Endothelial cell (in vitro differentiated cells): ENCODE results near the gene CTNNA3. TPM values are rescaled to one million over a fixed set of nuclear protein-coding genes. Genes with fewer than 3 reads are reported as not detected.

Source experiments
- DNase-seq: peaks from one replicate; pipeline ENCODE4 v3.0.0; 2021; ENCODE audit warnings: low spot score
- H3K27ac Mint-ChIP-seq: one replicate; pipeline ENCODE4 v1.8.0; 2021; ENCODE audit warnings: mixed read lengths, inconsistent platforms; ENCODE audit not compliant: unreplicated experiment
- H3K27me3 Mint-ChIP-seq: one replicate; pipeline ENCODE4 v1.8.0; 2021; ENCODE audit warnings: mild to moderate bottlenecking, moderate library complexity, mixed read lengths, inconsistent platforms; ENCODE audit not compliant: unreplicated experiment
- H3K36me3 Mint-ChIP-seq: one replicate; pipeline ENCODE4 v1.8.0; 2021; ENCODE audit warnings: mild to moderate bottlenecking, low read depth, mixed read lengths, inconsistent platforms; ENCODE audit not compliant: unreplicated experiment
- H3K4me1 Mint-ChIP-seq: one replicate; pipeline ENCODE4 v1.8.0; 2021; ENCODE audit warnings: mild to moderate bottlenecking, mixed read lengths, inconsistent platforms; ENCODE audit not compliant: unreplicated experiment
- H3K4me3 Mint-ChIP-seq: one replicate; pipeline ENCODE4 v1.8.0; 2021; ENCODE audit warnings: mild to moderate bottlenecking, mixed read lengths, inconsistent platforms; ENCODE audit not compliant: unreplicated experiment
- H3K9me3 Mint-ChIP-seq: one replicate; pipeline ENCODE4 v1.8.0; 2021; ENCODE audit warnings: mixed read lengths, inconsistent platforms; ENCODE audit not compliant: unreplicated experiment
- CTCF ChIP-seq: fragments of 200-600 bp; sonication (generic); IDR thresholded peaks from one replicate; pipeline ENCODE4 v1.5.0; 2021; ENCODE audit warnings: antibody characterized with exemption; ENCODE audit not compliant: unreplicated experiment
- total RNA-seq: library from RNA; stranded (reverse); fragmentation: NEBNext Ultra II Directional; extraction: Animal tissue kit (Norgen Biotek cat#: 25700); gene quantifications from one replicate; pipeline ENCODE4 v1.2.1, GENCODE V29; 2021; ENCODE audit not compliant: unreplicated experiment

CTNNA3 gene
- total RNA-seq, 1 donor from 2014 or later: 2.3 TPM

GRCh38 chr10:67114945-67115344 lies 581.0 kb downstream of the CTNNA3 start:
- Mint-ChIP-seq H3K36me3 (no peaks in the 10 kb centered on the region), H3K4me3 (no peak overlapping the region), H3K9me3 (no peaks in the 10 kb centered on the region), H3K27ac (no peak overlapping the region), H3K4me1 (no peaks in the 10 kb centered on the region), H3K27me3 (no peaks in the 10 kb centered on the region)
- no peak for TF ChIP-seq CTCF
- no peak for DNase-seq

GRCh38 chr10:67112765-67113164 lies 583.2 kb downstream of the CTNNA3 start:
- Mint-ChIP-seq H3K27me3 (no peaks in the 10 kb centered on the region), H3K27ac (no peak overlapping the region), H3K9me3 (no peaks in the 10 kb centered on the region), H3K4me3 (no peak overlapping the region), H3K36me3 (no peaks in the 10 kb centered on the region), H3K4me1 (no peaks in the 10 kb centered on the region)
- TF ChIP-seq CTCF: no peak
- DNase-seq: no peak

- TF ChIP-seq CTCF: no peak
- Mint-ChIP-seq H3K9me3 (no peaks in the 10 kb centered on the region), H3K4me3 (no peak overlapping the region), H3K36me3 (no peaks in the 10 kb centered on the region), H3K27ac (no peak overlapping the region), H3K4me1 (no peaks in the 10 kb centered on the region), H3K27me3 (no peaks in the 10 kb centered on the region)
- DNase-seq: no peak
Observed at GRCh38 chr10:67110286-67110685, 585.7 kb downstream of the CTNNA3 start.

- no peak overlapping the region for H3K4me3 Mint-ChIP-seq
- no peaks in the 10 kb centered on the region for H3K9me3 Mint-ChIP-seq
- TF ChIP-seq CTCF: no peak
- no peaks in the 10 kb centered on the region for H3K4me1 Mint-ChIP-seq
- H3K36me3 Mint-ChIP-seq: no peaks in the 10 kb centered on the region
- no peak overlapping the region for H3K27ac Mint-ChIP-seq
- H3K27me3 Mint-ChIP-seq: no peaks in the 10 kb centered on the region
- no peak for DNase-seq
Observed at GRCh38 chr10:67107670-67108069, 588.3 kb downstream of the CTNNA3 start.

- no peak overlapping the region for H3K27ac Mint-ChIP-seq
- H3K36me3 Mint-ChIP-seq: no peaks in the 10 kb centered on the region
- H3K4me1 Mint-ChIP-seq: no peaks in the 10 kb centered on the region
- no peak overlapping the region for H3K4me3 Mint-ChIP-seq
- H3K27me3 Mint-ChIP-seq: no peaks in the 10 kb centered on the region
- no peak for DNase-seq
- no peaks in the 10 kb centered on the region for H3K9me3 Mint-ChIP-seq
- no peak for TF ChIP-seq CTCF
Observed at GRCh38 chr10:67100951-67101350, 595.0 kb downstream of the CTNNA3 start.
